Epithelial cell of proximal tubule (primary cell): ENCODE results near the gene DBNL. TPM values are rescaled to one million over a fixed set of nuclear protein-coding genes. Genes with fewer than 3 reads are reported as not detected.
A peak's percentile ranks its signal among the peaks of the same experiment; 100 is the strongest.
"Not testable (repeated sequence)": the region's sequence is repeated elsewhere in the genome, so short reads cannot be mapped to it uniquely, and the experiment has no call there.

Experiments used
- DNase-seq: peaks from one replicate; pipeline ENCODE4 v3.0.0-alpha.2; 2011; ENCODE audit warnings: low read depth
- H3K4me3 ChIP-seq: 2 replicates; pipeline ENCODE4 v1.5.1; 2011; ENCODE audit warnings: low read depth, mild to moderate bottlenecking, low read length
- CTCF ChIP-seq: conservative IDR thresholded peaks from 2 replicates; pipeline ENCODE4 v1.5.1; 2012; ENCODE audit warnings: low read depth, mild to moderate bottlenecking, low read length
- total RNA-seq: library from RNA; depleted of rRNA; stranded (reverse); fragments of >200 nt; gene quantifications from 2 replicates; pipeline ENCODE4 v1.2.3, GENCODE V29; 2015

DBNL gene
- 97.7 and 151 TPM in 2 replicates for total RNA-seq

GRCh38 chr7:44044315-44045225, at the start of gene DBNL:
DBNL (plus strand) TSS chr7:44044702; CDS start chr7:44044738, 36 bp downstream.
- TF ChIP-seq CTCF: no peak
- no peak for DNase-seq
- H3K4me3 ChIP-seq: peak within 1 kb of the TSS; percentile 94

GRCh38 chr7:43997532-43997931, 47.0 kb upstream of the DBNL start, which contains the start of gene SPDYE1:
SPDYE1 (plus strand) TSS chr7:43997897; CDS start chr7:43999950, 2,053 bp downstream.
- DNase-seq, H3K4me3 ChIP-seq: not testable (repeated sequence)

DNA sequence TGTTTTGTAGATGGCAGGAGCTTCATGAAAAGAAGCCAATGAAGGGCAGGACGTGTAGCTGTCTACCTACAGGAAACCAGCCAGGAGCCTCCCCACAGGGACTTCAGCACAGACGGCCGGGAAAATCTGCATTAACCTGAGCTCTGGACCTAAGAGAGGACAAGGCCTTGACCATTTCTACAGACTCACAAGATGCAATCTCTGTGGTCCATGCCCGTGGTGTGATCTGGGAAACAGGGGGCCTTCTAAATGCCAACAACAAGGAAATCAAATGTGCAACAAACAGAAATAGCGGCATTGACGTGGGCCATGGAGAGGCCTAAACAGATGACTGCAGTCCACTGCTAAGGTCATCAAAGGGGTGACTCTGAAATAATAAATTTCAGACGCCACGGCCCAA, 32.4 kb upstream of the DBNL start:
- not testable (repeated sequence) for DNase-seq, H3K4me3 ChIP-seq

GRCh38 chr7:44015090-44015489, 29.4 kb upstream of the DBNL start:
- H3K4me3 ChIP-seq, DNase-seq: not testable (repeated sequence)

DNA sequence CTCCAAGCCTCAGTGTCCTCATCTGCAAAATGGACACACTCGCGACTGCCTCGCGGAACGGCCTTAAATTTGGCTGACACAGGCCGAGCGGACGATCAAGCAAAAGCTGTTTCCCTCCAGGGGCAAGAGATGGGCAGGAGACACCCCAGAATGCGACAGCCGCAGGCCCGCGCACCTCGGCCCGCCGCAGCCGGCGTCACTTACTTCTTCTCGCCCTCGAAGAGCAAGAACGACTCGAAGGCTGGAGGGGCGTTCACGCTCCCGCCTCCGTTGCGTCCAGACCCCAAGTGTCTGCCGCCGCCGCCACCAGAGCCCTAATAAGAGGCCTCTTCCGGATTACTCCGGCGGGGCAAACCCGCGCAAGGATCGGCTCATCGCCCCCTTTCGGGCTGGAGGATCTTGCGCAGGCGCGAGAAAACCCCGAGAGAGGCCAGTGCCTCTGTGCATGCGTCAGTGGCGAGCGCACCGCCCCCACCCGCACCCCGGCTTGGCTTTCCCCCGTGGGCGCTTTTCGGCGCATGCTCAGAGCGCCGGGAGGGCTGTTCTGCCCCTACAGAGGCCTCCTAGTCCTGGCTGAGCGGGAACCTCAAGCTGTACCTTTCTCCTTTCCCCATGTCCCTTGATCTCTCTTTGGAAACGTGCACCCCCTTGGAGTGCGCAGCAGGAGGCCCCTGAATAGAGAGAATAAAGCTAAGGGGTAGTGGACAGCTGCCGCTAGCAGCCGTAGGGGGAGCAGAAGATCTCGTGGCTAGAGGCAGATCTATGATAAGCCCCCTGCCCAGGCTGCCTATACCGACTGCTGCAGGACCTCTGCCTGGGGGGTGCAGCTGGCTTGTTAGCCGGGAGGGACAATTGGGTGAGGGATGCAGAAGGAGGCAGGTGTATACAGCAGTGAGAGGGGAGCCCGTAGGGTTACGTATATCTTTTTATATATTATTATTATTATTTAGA, 25.4 kb upstream of the DBNL start:
- DNase-seq: peak; percentile 38
- peak; percentile 57 for TF ChIP-seq CTCF
- H3K4me3 ChIP-seq: peak overlapping the region; percentile 80

- DNase-seq, H3K4me3 ChIP-seq: not testable (repeated sequence)
Observed at GRCh38 chr7:44019825-44020224, 24.7 kb upstream of the DBNL start.

DNA sequence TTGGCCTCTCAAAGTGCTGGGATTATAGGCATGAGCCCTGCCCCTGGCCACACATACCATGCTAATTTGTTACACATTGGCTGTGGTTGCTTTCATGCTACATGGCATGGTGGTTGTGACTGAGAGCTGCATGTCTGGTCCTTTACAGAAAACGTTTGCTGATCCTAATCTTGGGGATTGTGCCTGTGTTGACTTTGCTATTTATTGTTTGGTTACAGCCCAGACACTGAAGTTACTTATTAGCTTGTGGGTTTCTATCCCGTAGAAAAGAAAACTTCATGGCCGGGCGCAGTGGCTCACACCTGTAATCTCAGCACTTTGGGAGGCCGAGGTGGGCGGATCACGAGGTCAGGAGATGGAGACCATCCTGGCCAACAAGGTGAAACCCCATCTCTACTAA, 22.4 kb upstream of the DBNL start:
- DNase-seq, H3K4me3 ChIP-seq: not testable (repeated sequence)

DNA sequence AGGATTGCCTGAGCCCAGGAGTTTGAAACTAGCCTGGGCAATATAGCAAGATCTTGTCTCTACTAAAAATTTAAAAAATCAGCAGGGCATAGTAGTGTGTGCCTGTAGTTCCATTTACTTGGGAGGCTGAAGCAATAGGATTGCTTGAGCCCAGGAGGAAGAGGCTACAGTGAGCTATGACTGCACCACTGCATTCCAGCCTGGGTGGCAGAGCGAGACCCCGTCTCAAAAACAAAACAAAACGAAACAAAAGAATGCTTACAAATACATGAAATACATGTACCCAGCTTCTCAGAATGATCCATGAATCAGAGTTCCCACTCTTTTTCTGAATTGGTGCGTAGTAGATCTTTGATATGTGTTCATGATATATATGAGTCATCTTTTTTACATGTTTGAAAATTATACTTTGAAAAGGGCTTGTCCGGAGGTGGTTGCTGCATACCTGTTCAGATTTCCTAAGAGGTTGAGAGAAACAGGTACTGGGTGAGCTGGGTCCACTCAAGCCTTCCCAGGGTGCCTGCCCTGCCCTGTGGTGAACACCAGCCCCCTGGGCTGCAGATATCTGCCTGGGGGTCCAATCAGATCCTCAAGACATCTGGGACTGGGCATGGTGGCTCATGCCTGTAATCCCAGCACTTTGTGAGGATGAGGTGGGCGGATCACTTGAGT, 21.6 kb upstream of the DBNL start:
- not testable (repeated sequence) for H3K4me3 ChIP-seq, DNase-seq

DNA sequence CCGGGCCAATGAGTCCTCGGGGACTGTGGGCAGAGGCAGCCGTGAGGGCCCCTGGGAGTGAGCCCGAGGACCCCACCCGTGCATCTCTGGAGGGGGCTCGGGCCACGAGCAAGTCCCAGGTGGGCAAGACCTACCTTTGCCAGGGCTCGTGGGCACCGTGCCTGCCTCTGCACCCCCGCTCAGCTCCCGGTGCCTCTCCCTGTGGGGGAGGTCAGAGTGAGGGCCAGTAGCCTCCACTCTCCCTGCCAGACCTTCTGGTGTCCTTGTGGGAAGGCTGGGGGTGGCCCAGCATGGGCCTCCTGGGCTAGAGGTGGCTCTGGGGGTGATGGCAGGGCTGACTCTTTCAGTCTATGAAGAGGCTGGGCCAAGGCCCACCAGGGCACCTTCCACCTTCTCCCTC, 15.1 kb upstream of the DBNL start:
- H3K4me3 ChIP-seq, DNase-seq: not testable (repeated sequence)

DNA sequence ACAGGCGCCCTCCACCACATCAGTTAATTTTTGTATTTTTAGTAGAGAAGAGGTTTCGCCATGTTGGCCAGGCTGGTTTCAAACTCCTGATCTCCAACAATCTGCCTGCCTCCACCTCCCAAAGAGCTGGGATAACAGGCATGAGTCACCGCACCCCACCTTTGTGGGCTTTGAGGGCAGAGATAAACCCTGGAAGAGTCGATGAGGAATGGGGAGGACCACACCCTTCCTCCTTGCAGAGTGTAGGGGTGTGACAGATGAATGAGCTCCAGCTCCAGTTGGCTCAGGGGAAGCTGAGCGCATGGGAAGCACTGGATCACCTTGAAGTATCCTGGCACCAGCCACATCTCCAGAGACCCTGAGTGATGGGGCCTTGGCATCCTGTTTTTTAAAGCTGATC, 14.5 kb upstream of the DBNL start:
- not testable (repeated sequence) for H3K4me3 ChIP-seq, DNase-seq

DNA sequence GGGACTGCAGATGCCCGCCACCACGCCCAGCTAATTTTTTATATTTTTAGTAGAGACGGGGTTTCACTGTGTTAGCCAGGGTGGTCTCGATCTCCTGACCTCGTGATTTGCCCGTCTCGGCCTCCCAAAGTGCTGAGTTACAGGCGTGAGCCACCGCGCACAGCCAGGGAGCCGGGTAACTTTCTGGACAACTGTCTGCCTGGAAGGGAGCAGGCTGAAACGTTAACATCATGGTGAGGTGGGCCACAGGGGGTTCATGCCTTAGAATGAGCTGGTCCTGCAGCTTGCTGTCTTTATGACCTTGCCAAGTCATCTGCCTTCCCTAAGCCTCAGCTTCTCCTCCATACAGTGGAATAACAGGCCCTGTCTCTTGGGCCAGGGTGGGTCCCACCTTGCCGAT, 13.2 kb upstream of the DBNL start:
- not testable (repeated sequence) for H3K4me3 ChIP-seq, DNase-seq

- DNase-seq, H3K4me3 ChIP-seq: not testable (repeated sequence)
Observed at GRCh38 chr7:44032031-44032430, 12.5 kb upstream of the DBNL start.

DNA sequence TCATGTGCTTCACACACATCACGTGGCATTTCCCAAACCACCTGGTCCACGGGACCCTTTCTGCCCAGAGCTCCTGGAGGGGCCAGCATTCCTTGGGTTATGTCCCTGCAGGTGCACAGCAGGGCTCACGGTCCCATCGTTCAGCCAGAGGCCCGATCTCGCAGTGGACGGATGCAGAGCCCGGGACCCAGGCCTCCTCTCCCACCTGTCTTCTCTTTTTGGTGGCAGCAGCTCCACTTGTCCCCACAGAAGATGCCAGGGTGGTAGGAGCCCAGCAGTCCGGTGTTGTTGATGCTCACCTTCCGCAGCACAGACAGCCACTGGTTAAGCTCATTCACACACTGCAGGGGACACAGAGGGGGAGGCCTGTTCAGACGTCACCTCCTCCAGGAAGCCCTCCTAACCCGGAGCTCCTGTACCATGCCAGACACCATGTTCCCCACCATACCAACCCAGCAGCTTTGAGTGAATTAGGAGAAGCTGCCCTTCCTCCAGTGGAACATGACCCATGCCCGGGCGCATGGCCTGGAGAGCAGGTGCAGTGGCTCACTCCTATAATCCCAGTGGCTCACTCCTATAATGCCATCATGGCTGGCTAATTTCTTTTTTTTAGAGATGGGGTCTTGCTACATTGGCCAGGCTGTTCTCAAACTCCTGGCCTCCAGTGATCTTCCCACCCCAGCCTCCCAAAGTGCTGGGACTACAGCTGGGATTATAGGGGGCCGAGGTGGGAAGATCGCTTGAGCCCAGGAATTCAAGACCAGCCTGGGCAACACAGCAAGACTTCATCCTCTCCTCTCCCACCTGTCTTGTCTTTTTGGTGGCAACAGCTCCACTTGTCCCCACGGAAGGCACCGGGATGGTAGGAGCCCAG, 10.3 kb upstream of the DBNL start:
- not testable (repeated sequence) for H3K4me3 ChIP-seq, DNase-seq

- not testable (repeated sequence) for H3K4me3 ChIP-seq, DNase-seq
Observed at GRCh38 chr7:44036364-44036763, 8.1 kb upstream of the DBNL start.

GRCh38 chr7:44037951-44038350, 6.6 kb upstream of the DBNL start:
- DNase-seq, H3K4me3 ChIP-seq: not testable (repeated sequence)
